BJ (cell line): ENCODE data around the gene TMEM135. TPM values are rescaled to one million over a fixed set of nuclear protein-coding genes. Genes with fewer than 3 reads are reported as not detected.

ENCODE experiments used
- CTCF ChIA-PET: fragments of 350-600 bp; formaldehyde crosslinking; extraction: SDS; loops from one replicate; lab custom pipeline; 2021; ENCODE audit warnings: antibody characterized with exemption, inconsistent platforms; lab: Yijun Ruan, JAX
- POLR2A ChIA-PET: fragments of 300-600 bp; sonication (Branson Sonifier 250); formaldehyde crosslinking; extraction: SDS; loops from one replicate; lab custom pipeline; 2021; ENCODE audit warnings: antibody characterized with exemption; lab: Charles Lee
- DNase-seq: peaks from one replicate; pipeline ENCODE4 v3.0.0-alpha.2; 2011; ENCODE audit warnings: low read depth
- H3K27me3 ChIP-seq: 2 replicates; pipeline ENCODE4 v1.6.0; 2011; ENCODE audit warnings: low read length; ENCODE audit not compliant: control insufficient read depth, insufficient read depth
- H3K36me3 ChIP-seq: 2 replicates; pipeline ENCODE4 v1.5.1; 2011; ENCODE audit warnings: low read length; ENCODE audit not compliant: control insufficient read depth, insufficient read depth
- H3K4me3 ChIP-seq: 2 replicates; pipeline ENCODE4 v1.5.1; 2011; ENCODE audit warnings: low read depth, mild to moderate bottlenecking, control low read depth, low read length
- CTCF ChIP-seq: IDR thresholded peaks from 2 replicates; pipeline ENCODE4 v1.5.1; 2011; ENCODE audit warnings: low read depth, mild to moderate bottlenecking, control low read depth, inconsistent platforms, low read length, moderate library complexity; ENCODE audit not compliant: insufficient read depth
- polyA plus RNA-seq: library from polyadenylated mRNA; depleted of rRNA; stranded (reverse); fragments of >200 nt; gene quantifications from 2 replicates; pipeline ENCODE4 v1.2.3, GENCODE V29; 2011

Gene TMEM135
- polyA plus RNA-seq, 1 experiment: 4.6 TPM

- Histone ChIP-seq H3K27me3 (no peaks in the 10 kb centered on the region), H3K36me3 (no peaks in the 10 kb centered on the region), H3K4me3 (no peak overlapping the region)
- ChIA-PET CTCF (no interaction called here), POLR2A (no interaction called here)
- DNase-seq: no peak
- no peak for TF ChIP-seq CTCF
These were observed 284.8 kb downstream of the TMEM135 start for GRCh38 chr11:87322568-87322967.

- Histone ChIP-seq H3K4me3 (no peak overlapping the region), H3K36me3 (no peaks in the 10 kb centered on the region), H3K27me3 (no peaks in the 10 kb centered on the region)
- ChIA-PET CTCF (interaction anchor here (0.9 kb wide), 1 partner anchor 28 kb away, joined by 3 read pairs; no protein-coding TSS in a partner anchor), POLR2A (no interaction called here)
- DNase-seq: no peak
- no peak for TF ChIP-seq CTCF
These were observed 286.2 kb downstream of the TMEM135 start for GRCh38 chr11:87323899-87324298.

GRCh38 chr11:87324817-87325489 is 287.2 kb downstream of the TMEM135 start:
- H3K36me3 ChIP-seq: no peaks in the 10 kb centered on the region
- ChIA-PET POLR2A (no interaction called here), CTCF (interaction anchor here (0.6 kb wide), 1 partner anchor 325 kb away, joined by 3 read pairs; no protein-coding TSS in a partner anchor)
- no peaks in the 10 kb centered on the region for H3K27me3 ChIP-seq
- TF ChIP-seq CTCF: no peak
- no peak overlapping the region for H3K4me3 ChIP-seq
- no peak for DNase-seq

- no peak for TF ChIP-seq CTCF
These were observed 287.7 kb downstream of the TMEM135 start for GRCh38 chr11:87325490-87325872.

GRCh38 chr11:87326594-87326993 is 288.9 kb downstream of the TMEM135 start:
- no peaks in the 10 kb centered on the region for H3K36me3 ChIP-seq

More at GRCh38 chr11:87325490-87325872, 287.7 kb downstream of the TMEM135 start:
- Histone ChIP-seq H3K27me3 (no peaks in the 10 kb centered on the region), H3K4me3 (no peak overlapping the region), H3K36me3 (no peaks in the 10 kb centered on the region)
- ChIA-PET CTCF (no interaction called here), POLR2A (no interaction called here)
- no peak for DNase-seq

More at GRCh38 chr11:87326594-87326993, 288.9 kb downstream of the TMEM135 start:
- Histone ChIP-seq H3K4me3 (no peak overlapping the region), H3K27me3 (no peaks in the 10 kb centered on the region)
- no peak for DNase-seq
- TF ChIP-seq CTCF: no peak
- POLR2A ChIA-PET: no interaction called here
- CTCF ChIA-PET: no interaction called here
